HepG2 (cell line): ENCODE data around the gene CST2. TPM values are rescaled to one million over a fixed set of nuclear protein-coding genes. Genes with fewer than 3 reads are reported as not detected.

Experiments
- ATAC-seq: fragments of 200-7000 bp; cut with Tn5 transposase; 3 replicates; pipeline ENCODE4 v1.9.1; 2020; ENCODE audit warnings: mild to moderate bottlenecking, moderate library complexity
- BruUV-seq: library from RNA; stranded (reverse); fragments of 400-500 nt; replicated peaks from 2 replicates; lab custom pipeline; 2021; lab: Mats Ljungman, UMichigan
- CTCF ChIA-PET: fragments of 300-600 bp; formaldehyde crosslinking; extraction: SDS; loops from one replicate; lab custom pipeline; 2021; ENCODE audit warnings: low total read pairs, inconsistent platforms, low intra/inter-chr PET ratio; lab: Yijun Ruan, JAX
- POLR2A ChIA-PET: fragments of 350-600 bp; sonication (Branson Sonifier 250); formaldehyde crosslinking; loops from one replicate; lab custom pipeline; 2020; ENCODE audit warnings: antibody characterized with exemption, inconsistent platforms; lab: Yijun Ruan, JAX
- DNase-seq: peaks from one replicate; pipeline ENCODE4 v3.0.0-alpha.2; 2015; ENCODE audit warnings: low spot score
- FAIRE-seq: peaks from 3 replicates; lab custom pipeline; 2011; peaks lifted over from hg19 to GRCh38; lab: Jason Lieb, UNC
- H2AFZ ChIP-seq: one replicate; pipeline ENCODE4 v1.6.1; 2011; ENCODE audit warnings: low read length, inconsistent platforms
- H3K27ac ChIP-seq: fragments of 300-600 bp; 3 replicates; pipeline ENCODE4 v1.8.0; 2011; ENCODE audit warnings: mixed run types, mild to moderate bottlenecking, mixed read lengths, low read length, inconsistent platforms; ENCODE audit not compliant: insufficient read depth; ENCODE audit errors: extremely low read length
- H3K27me3 ChIP-seq, 2 experiments: fragments of 200-600 bp in 1 of 2; 2 replicates in 1 of 2; 3 replicates in 1 of 2; pipeline versions ENCODE4 v1.6.0 to v1.8.0; 2011; ENCODE audit warnings: low read length in 2 of 2, mild to moderate bottlenecking in 2 of 2, moderate library complexity in 2 of 2, inconsistent platforms in 1 of 2; ENCODE audit not compliant: insufficient read depth in 2 of 2, control insufficient read depth in 1 of 2
- H3K36me3 ChIP-seq, 2 experiments: fragments of 200-600 bp in 1 of 2; replicated peaks in 1 of 2; 2 replicates in 1 of 2; 3 replicates in 1 of 2; pipeline versions ENCODE4 v1.5.1 to v1.8.0; 2011; ENCODE audit warnings: low read length in 2 of 2, inconsistent platforms in 1 of 2; ENCODE audit not compliant: insufficient read depth in 2 of 2, control insufficient read depth in 1 of 2
- H3K4me1 ChIP-seq: 2 replicates; pipeline ENCODE4 v1.5.1; 2012; ENCODE audit warnings: low read length, inconsistent platforms; ENCODE audit not compliant: insufficient read depth
- H3K4me2 ChIP-seq: 2 replicates; pipeline ENCODE4 v1.6.0; 2011; ENCODE audit warnings: low read depth, low read length, inconsistent platforms
- H3K4me3 ChIP-seq, 3 experiments: fragments of 200-600 bp in 1 of 3; sonication (generic), shearing (Covaris generic) in 1 of 3; replicated peaks in 1 of 3; 2 replicates each; pipeline ENCODE4 v1.5.1; 2011 to 2016; ENCODE audit warnings: low read length in 3 of 3, inconsistent platforms in 2 of 3, low read depth in 2 of 3, mild to moderate bottlenecking in 2 of 3, control low read depth in 1 of 3, mixed read lengths in 1 of 3; ENCODE audit not compliant: insufficient read depth in 1 of 3
- H3K79me2 ChIP-seq: one replicate; pipeline ENCODE4 v1.6.1; 2011; ENCODE audit warnings: low read length, inconsistent platforms; ENCODE audit not compliant: insufficient read depth
- H3K9ac ChIP-seq: 2 replicates; pipeline ENCODE4 v1.6.0; 2011; ENCODE audit warnings: mild to moderate bottlenecking, low read depth, low read length, inconsistent platforms; ENCODE audit not compliant: insufficient read depth
- H3K9me3 ChIP-seq: 2 replicates; pipeline ENCODE4 v1.5.1; 2012; ENCODE audit warnings: mild to moderate bottlenecking, low read length
- H4K20me1 ChIP-seq: 2 replicates; pipeline ENCODE4 v1.6.0; 2011; ENCODE audit warnings: inconsistent platforms, mild to moderate bottlenecking, low read length, moderate library complexity; ENCODE audit not compliant: insufficient read depth
- BCL6 ChIP-seq: IDR thresholded peaks from 2 replicates; pipeline ENCODE4 v1.6.1; 2016; ENCODE audit warnings: missing genetic modification reagents, missing compliant biosample characterization
- FOXO1 ChIP-seq: sonication (generic); formaldehyde crosslinking; IDR thresholded peaks from 2 replicates; pipeline ENCODE4 v1.4.0; 2020; ENCODE audit warnings: missing genetic modification reagents
- KLF11 ChIP-seq: IDR thresholded peaks from 2 replicates; pipeline ENCODE4 v1.6.1; 2016; ENCODE audit warnings: missing compliant biosample characterization
- PCBP1 ChIP-seq: fragments of 200-400 bp; formaldehyde crosslinking; IDR thresholded peaks from 2 replicates; pipeline ENCODE4 v1.6.1; 2017; ENCODE audit warnings: mild to moderate bottlenecking, low read depth, low read length, borderline replicate concordance
- SP4 ChIP-seq: sonication (generic); formaldehyde crosslinking; IDR thresholded peaks from 2 replicates; pipeline ENCODE4 v1.8.1; 2023; ENCODE audit warnings: mild to moderate bottlenecking, missing genetic modification reagents
- ZFYVE20 ChIP-seq: sonication (generic); formaldehyde crosslinking; IDR thresholded peaks from 2 replicates; pipeline ENCODE4 v1.8.0; 2023; ENCODE audit warnings: low read depth, mild to moderate bottlenecking, moderate library complexity, missing genetic modification reagents, borderline replicate concordance
- ZNF263 ChIP-seq: sonication (generic); formaldehyde crosslinking; IDR thresholded peaks from 2 replicates; pipeline ENCODE4 v1.4.0; 2020; ENCODE audit warnings: missing genetic modification reagents
- ZNF563 ChIP-seq: sonication (generic); formaldehyde crosslinking; IDR thresholded peaks from 2 replicates; pipeline ENCODE4 v1.8.0; 2022; ENCODE audit warnings: mild to moderate bottlenecking, moderate library complexity, missing genetic modification reagents
- ZNF605 ChIP-seq: sonication (generic); formaldehyde crosslinking; IDR thresholded peaks from 2 replicates; pipeline ENCODE4 v1.8.0; 2022; ENCODE audit warnings: mild to moderate bottlenecking, missing genetic modification reagents
- WGBS: methylation state at CpG from one replicate; pipeline ENCODE4 v1.1.6; 2017; ENCODE audit warnings: low lambda C conversion rate; 5-methylcytosine and 5-hydroxymethylcytosine counted together
- in situ Hi-C: cut with HindIII; loops from 2 replicates; pipeline ENCODE4 v1.10.0; 2017; ENCODE audit warnings: low pct_unique_long_range_greater_than_20kb; ENCODE audit not compliant: extremely low pct_ligation_motif_present
- intact Hi-C: fragments of 100-400 bp; cut with micrococcal nuclease; formaldehyde crosslinking; loops from one replicate; pipeline ENCODE4 v1.10.0; 2022; ENCODE audit not compliant: unreplicated experiment
- polyA plus RNA-seq, 8 experiments: library from polyadenylated mRNA; depleted of rRNA in 3 of 8; stranded (reverse) in 7 of 8; unstranded in 1 of 8; fragments of >200 nt; fragmentation: Illumina TruSeq in 4 of 8; extraction: Trizol in 4 of 8; gene quantifications; 2 replicates each; pipeline versions ENCODE4 v1.2.1 to v1.2.3, GENCODE V29; 2011 to 2016; ENCODE audit warnings: low read depth in 4 of 8, missing spikeins in 1 of 8, mixed read lengths in 1 of 8; ENCODE audit not compliant: insufficient read depth in 1 of 8
- total RNA-seq, 5 experiments: library from RNA; depleted of rRNA; stranded (reverse); fragments of >200 nt; fragmentation: Illumina TruSeq; extraction: Trizol; gene quantifications; 2 replicates each; pipeline ENCODE4 v1.2.3, GENCODE V29; 2016; ENCODE audit warnings: low read depth in 1 of 5
- TF ChIP-seq, protein P1 (sequence below): sonication (generic); formaldehyde crosslinking; IDR thresholded peaks from 2 replicates; pipeline ENCODE4 v1.4.0; 2020; ENCODE audit warnings: missing genetic modification reagents
- TF ChIP-seq, protein P2 (sequence below), 2 experiments: sonication (generic) in 1 of 2; formaldehyde crosslinking in 1 of 2; IDR thresholded peaks; 2 replicates each; pipeline versions ENCODE4 v1.5.1 to v1.6.1; 2011 to 2020; ENCODE audit warnings: borderline replicate concordance in 1 of 2, low read depth in 1 of 2, low read length in 1 of 2, mild to moderate bottlenecking in 1 of 2, missing genetic modification reagents in 1 of 2, moderate library complexity in 1 of 2

CST2 gene
- total and polyA plus RNA-seq, 2 of the 13 experiments (the other 11 are each of a cell fraction or from before 2014, with no cell fraction given) = not detected

DNA sequence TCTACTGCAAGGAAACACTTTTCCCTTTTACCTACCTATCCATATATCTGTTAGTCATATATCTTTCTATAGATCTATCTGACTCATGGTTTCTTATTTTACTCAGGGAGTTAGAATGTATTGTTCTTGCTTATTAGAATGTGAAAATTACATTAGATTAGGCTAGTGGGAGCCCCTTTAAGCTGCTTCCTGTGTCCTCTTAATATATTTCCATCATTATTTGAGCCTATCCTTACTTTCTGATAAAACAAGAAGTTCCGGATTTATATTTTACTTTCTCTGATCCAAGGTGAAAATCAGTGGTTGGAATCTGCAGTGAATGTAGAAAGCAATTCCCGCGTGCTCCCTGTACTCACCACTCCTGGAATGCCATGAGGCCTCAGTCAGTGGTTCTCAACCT is 31.0 kb downstream of the CST2 start:
- in situ Hi-C loops (loop anchor here (10.0 kb wide), 1 partner anchor 199 kb away; no protein-coding TSS in a partner anchor), intact Hi-C loops (no loop called here)
- no peak overlapping the region for H2AFZ ChIP-seq
- H3K36me3 ChIP-seq = no peaks in the 10 kb centered on the region
- H3K9me3 ChIP-seq = no peaks in the 10 kb centered on the region
- TF ChIP-seq FOXO1 (CRISPR knock-in tag) (no peak), KLF11 (CRISPR knock-in tag) (no peak), BCL6 (CRISPR knock-in tag) (no peak), ZNF605 (no peak)
- TF ChIP-seq, protein P1, sequence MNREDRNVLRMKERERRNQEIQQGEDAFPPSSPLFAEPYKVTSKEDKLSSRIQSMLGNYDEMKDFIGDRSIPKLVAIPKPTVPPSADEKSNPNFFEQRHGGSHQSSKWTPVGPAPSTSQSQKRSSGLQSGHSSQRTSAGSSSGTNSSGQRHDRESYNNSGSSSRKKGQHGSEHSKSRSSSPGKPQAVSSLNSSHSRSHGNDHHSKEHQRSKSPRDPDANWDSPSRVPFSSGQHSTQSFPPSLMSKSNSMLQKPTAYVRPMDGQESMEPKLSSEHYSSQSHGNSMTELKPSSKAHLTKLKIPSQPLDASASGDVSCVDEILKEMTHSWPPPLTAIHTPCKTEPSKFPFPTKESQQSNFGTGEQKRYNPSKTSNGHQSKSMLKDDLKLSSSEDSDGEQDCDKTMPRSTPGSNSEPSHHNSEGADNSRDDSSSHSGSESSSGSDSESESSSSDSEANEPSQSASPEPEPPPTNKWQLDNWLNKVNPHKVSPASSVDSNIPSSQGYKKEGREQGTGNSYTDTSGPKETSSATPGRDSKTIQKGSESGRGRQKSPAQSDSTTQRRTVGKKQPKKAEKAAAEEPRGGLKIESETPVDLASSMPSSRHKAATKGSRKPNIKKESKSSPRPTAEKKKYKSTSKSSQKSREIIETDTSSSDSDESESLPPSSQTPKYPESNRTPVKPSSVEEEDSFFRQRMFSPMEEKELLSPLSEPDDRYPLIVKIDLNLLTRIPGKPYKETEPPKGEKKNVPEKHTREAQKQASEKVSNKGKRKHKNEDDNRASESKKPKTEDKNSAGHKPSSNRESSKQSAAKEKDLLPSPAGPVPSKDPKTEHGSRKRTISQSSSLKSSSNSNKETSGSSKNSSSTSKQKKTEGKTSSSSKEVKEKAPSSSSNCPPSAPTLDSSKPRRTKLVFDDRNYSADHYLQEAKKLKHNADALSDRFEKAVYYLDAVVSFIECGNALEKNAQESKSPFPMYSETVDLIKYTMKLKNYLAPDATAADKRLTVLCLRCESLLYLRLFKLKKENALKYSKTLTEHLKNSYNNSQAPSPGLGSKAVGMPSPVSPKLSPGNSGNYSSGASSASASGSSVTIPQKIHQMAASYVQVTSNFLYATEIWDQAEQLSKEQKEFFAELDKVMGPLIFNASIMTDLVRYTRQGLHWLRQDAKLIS = no peak
- H3K4me1 ChIP-seq = no peaks in the 10 kb centered on the region
- BruUV-seq = no TSS peak
- FAIRE-seq (no peak), DNase-seq (no peak), ATAC-seq (no peak)
- H4K20me1 ChIP-seq = no peaks in the 10 kb centered on the region
- no peak overlapping the region for H3K4me3 ChIP-seq
- H3K4me2 ChIP-seq = no peak overlapping the region
- CTCF ChIA-PET = no interaction called here
- H3K9ac ChIP-seq = no peak overlapping the region
- H3K79me2 ChIP-seq = no peaks in the 10 kb centered on the region
- H3K27ac ChIP-seq = no peak overlapping the region
- WGBS = 6% methylated on average over 3 of the region's 3 CpGs
- H3K27me3 ChIP-seq = no peaks in the 10 kb centered on the region; a peak in 1 of 5 replicates
- POLR2A ChIA-PET = no interaction called here

DNA sequence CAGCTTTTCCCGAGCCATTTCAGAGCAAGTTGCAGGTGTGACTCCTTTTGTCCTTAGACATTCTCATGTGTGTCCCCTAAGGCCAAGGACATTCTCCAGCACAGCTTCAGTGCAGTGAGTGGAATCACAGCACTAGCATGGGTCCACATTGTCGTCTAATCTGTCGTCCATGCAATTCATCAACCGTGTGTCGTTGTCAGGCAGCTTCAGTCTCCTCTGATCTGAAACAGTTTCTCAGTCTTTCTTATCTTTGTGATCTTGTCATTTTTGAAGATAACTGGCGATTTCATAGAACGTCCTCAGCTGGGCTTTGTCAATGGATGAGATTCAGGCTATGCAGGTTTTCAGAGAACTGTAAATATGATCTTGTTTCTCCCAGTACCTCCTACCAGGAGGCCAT is 31.7 kb downstream of the CST2 start:
- no peaks in the 10 kb centered on the region for H3K4me1 ChIP-seq
- in situ Hi-C loops = loop anchor here (10.0 kb wide), 1 partner anchor 200 kb away; no protein-coding TSS in a partner anchor
- WGBS = 14% methylated on average over 7 of the region's 7 CpGs
- H3K79me2 ChIP-seq = no peaks in the 10 kb centered on the region
- ATAC-seq (no peak), FAIRE-seq (no peak), DNase-seq (no peak)
- no peak overlapping the region for H3K27ac ChIP-seq
- H4K20me1 ChIP-seq = no peaks in the 10 kb centered on the region
- no peak overlapping the region for H3K9ac ChIP-seq
- POLR2A ChIA-PET = no interaction called here
- H3K4me2 ChIP-seq = no peak overlapping the region
- no peak overlapping the region for H2AFZ ChIP-seq
- H3K27me3 ChIP-seq = no peaks in the 10 kb centered on the region; a peak in 1 of 5 replicates
- no TSS peak for BruUV-seq
- no peaks in the 10 kb centered on the region for H3K9me3 ChIP-seq
- CTCF ChIA-PET = no interaction called here
- no peak overlapping the region for H3K4me3 ChIP-seq
- intact Hi-C loops = no loop called here
- H3K36me3 ChIP-seq = no peaks in the 10 kb centered on the region
- TF ChIP-seq SP4 (CRISPR knock-in tag) (no peak), ZNF563 (no peak), ZFYVE20 (CRISPR knock-in tag) (no peak), PCBP1 (no peak), ZNF263 (no peak)
- TF ChIP-seq, protein P2, sequence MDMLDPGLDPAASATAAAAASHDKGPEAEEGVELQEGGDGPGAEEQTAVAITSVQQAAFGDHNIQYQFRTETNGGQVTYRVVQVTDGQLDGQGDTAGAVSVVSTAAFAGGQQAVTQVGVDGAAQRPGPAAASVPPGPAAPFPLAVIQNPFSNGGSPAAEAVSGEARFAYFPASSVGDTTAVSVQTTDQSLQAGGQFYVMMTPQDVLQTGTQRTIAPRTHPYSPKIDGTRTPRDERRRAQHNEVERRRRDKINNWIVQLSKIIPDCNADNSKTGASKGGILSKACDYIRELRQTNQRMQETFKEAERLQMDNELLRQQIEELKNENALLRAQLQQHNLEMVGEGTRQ (IDR thresholded peaks at IDR 0.05; ENCODE audit: low read depth, low read length) = no peak
- TF ChIP-seq, protein P2 (CRISPR knock-in tag; IDR thresholded peaks at IDR 0.05; ENCODE audit: borderline replicate concordance) = no peak
